SK-N-MC (cell line): ENCODE data around the gene DRD2.

Source experiments
- EZH2 ChIP-seq: fragments of 200-600 bp; sonication (generic); IDR thresholded peaks from one replicate; pipeline ENCODE4 v1.6.1; 2017; ENCODE audit warnings: antibody characterized with exemption
- FOXP2 ChIP-seq: optimal IDR thresholded peaks from 2 replicates; pipeline ENCODE3; 2011; ENCODE audit warnings: mild to moderate bottlenecking, moderate library complexity; ENCODE audit not compliant: insufficient read depth; ENCODE audit errors: extremely low read length, control extremely low read depth
- POLR2AphosphoS5 ChIP-seq: IDR thresholded peaks from 2 replicates; pipeline ENCODE4 v1.6.1; 2012; ENCODE audit warnings: mild to moderate bottlenecking, low read depth, low read length, borderline replicate concordance

DNA sequence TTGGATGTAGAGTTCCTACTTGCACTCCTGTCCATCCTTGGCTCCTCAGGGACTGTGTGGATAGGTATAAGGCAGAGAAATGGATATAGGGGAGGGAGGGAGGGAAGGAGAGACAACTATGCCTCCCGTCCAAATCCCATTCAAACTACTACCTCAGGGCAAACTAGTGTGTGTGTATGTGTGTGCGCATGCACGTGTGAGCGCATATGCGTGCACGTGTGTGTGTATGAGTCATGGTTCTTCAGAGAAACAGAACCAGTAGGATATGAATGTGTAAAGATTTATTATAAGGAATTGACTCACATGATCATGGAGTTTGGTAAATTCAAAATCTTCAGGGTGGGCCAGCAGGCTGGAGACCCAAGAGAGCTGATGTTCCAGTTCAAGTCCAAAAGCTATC, 42.2 kb upstream of the DRD2 start:
- TF ChIP-seq POLR2AphosphoS5 = no peak
- no peak for TF ChIP-seq EZH2
- no peak for TF ChIP-seq FOXP2
